ENCODE measurements around the gene STAM2.
"Not testable (repeated sequence)": the region's sequence is repeated elsewhere in the genome, so short reads cannot be mapped to it uniquely, and the experiment has no call there.

STAM2 gene

DNA sequence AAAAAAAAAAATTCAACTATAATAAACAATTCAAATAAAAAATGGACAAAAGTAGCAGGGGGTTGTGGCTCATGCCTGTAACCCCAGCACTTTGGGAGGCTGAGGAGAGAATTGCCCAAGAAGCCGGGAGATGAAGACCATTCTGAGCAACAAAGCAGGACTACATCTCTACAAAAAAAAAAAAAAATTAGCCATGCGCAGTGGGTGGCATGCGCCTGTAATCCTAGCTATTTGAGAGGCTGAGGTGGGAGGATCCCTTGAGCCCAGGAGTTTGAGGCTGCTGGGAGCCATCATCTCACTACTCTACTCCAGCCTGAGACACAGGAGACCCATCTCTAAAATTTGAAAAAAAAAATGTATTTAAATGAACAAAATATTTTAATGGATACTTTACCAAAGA, 72.3 kb downstream of the STAM2 start:
- DNase-seq = no peak

DNA sequence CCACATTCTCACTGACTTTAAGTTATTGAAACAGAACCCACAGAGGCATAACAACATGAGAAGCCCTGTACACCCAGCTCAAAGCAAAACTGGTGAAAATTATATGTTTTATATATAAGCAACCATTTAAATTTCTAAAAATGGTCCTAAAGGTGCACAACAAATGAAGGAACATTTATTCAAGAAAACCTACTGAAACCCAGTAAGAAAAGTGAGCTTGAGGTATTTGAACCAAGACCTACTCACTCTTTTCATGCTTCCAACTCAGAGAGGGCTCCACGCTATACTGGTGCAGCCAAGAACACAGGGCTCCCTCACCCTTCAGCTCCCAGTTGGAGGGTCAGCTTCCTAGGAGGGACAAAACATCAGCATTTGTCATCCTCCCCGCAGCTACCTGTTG, 74.6 kb downstream of the STAM2 start:
- no peak for DNase-seq

DNA sequence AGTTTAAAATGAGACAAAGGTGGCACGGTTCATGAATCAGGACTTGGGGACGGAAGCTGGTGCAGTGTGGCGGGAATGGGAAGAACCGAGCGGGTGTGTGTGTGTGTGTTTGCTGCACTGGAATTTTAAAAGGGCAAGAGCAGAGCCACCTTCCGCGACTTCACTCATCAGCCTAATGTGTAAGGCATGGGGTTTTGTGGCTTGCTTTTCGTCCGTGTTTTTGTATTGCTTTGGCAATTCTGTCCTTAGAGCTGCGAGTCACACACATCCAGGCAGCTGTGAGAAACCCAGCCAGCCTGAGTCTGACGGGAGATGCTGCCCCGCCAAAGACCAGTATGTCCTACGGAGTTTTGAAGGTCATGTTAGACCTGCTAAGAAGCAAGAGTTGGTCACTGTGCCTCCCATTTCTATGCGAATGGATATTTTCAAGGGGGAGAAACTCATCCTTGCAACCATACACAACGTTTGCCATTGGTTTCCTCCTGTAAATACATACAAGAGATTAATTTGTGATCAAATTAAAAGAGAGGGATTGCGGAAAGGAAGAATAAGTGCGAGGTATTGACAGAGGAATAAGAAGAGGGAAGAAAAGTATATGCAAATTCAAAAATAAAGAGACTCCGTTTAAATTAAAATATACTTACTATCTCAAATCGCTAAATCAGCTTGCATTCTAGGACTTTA, 76.1 kb downstream of the STAM2 start:
- DNase-seq = peak in 1 of 5 experiments; percentile 7

DNA sequence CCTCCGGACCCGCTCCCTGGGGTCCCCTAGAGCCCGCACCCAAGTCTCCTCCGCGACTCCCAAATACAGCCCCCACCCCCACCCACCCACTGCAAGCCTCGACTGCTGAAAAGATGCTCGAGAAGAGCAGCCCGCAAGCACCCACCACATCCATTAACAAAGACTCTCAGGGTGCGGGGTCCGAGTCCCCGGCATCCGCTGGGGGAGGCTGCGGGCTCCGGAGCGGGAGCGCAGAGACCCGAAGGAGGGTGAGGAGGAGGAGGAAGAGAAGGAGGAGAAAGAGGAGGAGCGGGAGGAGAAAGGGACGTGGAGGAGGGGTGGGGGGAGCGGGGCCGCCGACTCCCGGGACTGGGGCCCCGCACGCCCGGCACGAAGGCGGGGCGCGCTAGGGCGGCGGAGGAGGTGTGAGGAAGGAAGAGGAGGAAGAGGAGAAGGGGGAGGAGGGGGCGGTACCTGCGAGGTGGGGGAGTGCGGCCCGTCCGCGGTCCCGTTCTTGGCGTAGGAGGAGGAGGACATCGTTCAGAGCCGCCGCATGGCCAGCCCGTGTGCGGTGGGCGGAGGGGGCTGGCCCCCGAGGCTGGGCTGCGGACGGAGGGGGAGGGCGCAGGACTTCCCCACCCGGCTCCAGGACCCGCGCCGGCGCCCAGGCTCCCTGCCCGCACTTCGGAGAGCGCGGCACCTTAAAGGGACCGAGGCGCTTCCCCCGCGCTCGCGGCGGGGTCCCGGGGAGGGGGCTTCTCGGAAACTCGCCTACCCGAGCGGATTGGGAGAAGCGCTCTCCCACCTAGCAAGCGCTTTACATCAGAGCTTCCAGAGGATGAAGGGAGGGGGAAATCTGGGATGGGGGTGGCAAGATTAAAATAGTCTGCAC, 76.8 kb downstream of the STAM2 start, which contains the start of gene CACNB4:
TSS of gene CACNB4 (minus strand) at position 549 of the 871 bp plus-strand sequence.
- DNase-seq = peak in 1 of 5 experiments; percentile 9

DNA sequence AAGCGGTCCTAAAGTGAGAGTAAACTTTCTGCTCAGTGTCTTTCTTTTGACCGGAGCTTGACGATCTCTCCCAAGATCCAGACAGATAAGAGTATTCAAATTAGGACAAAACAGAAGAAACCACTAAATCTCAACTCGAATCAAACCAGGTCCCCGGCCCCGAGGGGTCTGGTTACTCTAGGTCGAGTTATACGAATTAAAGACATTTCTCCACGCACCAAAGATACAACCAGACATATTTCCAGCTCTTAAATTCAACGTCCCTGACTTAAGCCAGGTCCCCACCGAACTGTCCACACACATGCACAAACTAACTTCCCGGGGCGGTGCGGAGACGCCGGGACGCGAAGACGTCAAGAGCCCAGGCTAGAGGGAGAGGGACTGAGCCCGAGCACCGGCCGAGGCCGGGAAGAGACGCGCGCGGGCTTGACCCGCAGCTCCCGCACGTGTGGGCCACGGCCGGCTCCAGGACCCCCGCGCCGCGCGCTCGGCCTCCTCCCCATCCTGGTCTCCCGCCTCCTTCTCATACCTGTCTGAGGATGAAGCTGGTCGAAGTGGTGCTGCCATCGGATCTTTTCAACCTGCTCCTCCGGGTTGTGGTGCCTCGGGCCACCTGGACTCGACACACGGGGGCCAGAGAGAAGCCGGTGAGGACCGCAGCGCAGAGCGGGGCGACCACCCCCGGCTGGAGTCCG, 77.6 kb downstream of the STAM2 start:
- no peak for DNase-seq

DNA sequence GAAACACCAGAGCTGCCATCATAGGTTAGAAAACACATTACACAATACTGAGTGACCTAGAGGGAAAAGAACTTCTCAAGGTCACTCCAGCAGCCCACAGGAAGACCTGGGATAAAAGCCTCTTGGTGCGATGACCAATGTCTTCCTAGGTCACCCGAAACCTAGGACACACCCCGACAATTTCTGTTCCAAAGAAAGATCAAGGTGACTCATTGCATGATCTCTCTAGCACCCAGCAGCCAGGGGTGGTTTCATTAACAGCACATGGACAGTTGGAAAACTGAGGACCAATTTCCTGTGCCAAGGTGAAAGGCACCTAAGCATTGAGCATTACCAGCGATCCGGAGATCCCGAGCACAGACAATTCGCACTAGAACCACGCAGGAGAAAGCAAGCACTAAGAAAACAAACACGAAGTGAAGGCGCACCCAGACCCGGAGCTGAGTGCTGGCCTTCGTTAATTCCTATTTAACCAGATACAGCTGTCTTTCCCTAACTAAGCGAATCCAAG, 78.2 kb downstream of the STAM2 start:
- no peak for DNase-seq

DNA sequence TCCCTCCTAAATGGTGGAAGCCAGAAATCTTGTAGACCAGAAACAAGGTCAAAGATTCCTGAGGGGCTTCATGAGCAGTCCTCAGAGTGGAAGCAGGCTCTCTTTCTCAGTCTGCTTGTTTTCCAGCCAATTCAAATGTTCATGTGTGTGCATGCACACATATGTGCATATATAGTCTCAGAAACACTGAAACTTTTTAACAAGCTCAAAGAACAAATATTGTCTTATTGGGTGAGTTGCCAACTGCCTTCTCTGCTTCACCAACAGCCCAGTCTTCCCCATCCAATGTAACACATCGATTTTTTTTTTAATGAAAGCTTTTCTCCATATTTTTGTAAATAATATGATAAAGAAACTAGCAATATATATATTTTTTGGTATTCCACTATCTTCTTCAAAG, 80.4 kb downstream of the STAM2 start:
- DNase-seq = no peak

DNA sequence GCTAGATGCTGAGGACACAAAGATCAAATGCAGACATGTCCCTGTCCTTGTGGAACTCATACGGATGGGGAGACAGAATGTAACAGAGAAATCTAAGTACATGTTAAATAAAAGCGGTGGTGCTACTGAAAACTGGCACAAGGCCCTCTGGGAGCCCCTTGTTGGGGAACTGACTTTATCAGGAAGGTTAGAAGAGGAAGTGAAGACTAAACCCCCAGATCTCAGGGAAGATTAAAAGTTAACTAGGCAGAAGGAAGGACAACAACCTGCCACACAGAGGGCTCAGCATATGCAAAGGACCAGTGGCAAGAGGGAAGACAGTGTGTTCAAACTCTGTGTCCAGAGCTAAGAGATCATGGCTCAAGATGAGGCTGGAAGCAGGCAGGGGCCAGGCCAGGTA, 81.5 kb downstream of the STAM2 start:
- DNase-seq = no peak

DNA sequence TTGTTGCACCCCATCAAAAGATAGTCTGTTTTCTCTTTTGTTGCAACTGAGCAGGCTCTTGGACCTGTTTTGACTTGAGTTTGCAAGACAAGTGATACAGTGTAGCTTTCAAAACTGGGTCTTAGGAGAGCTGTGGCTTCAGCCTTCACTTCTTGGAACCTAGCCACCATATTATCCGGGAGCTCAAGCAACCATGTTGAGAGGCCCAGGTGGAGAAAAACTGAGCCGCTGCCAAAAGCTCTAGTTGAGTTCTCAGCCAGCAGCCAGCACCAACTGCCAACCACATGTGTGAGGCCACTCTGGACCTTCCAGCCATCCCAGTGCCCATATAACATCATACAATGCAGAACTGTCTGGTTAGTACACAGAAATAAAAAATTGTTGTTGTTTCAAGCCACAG, 82.1 kb downstream of the STAM2 start:
- no peak for DNase-seq

DNA sequence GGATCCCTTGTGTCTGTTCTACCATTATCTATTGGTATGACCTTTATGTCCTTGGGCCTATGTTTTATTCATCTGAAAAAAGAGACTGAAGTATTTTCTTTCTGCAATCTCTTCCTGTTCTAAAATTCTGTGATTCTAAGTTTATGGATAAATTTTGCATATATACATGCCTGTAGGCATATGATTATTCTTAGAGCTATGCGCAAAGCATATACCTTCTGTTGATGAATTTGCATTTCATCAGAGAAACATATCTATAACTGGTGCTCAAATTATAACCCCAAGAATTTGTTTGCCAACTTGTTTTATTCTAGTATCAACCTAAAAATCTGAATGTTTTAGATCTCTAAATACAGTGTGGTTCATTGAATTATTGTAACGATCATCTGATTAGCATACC, 83.5 kb downstream of the STAM2 start:
- no peak for DNase-seq

DNA sequence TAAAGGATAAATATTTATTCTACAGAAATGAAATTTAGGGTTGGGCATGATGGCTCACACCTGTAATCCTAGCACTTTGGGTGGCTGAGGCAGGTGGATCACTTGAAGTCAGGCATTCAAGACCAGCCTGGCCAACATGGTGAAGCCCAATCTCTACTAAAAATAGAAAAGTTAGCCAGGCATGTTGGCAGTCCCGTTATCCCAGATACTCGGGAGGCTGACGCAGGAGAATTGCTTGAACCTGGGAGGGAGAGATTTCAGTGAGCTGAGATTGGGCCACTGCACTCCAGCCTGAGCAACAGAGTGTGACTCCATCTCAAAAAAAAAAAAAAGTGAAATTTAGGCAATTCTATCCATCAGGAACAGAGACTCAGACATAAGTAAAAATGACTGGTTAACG, 84.8 kb downstream of the STAM2 start:
- not testable (repeated sequence) for DNase-seq

DNA sequence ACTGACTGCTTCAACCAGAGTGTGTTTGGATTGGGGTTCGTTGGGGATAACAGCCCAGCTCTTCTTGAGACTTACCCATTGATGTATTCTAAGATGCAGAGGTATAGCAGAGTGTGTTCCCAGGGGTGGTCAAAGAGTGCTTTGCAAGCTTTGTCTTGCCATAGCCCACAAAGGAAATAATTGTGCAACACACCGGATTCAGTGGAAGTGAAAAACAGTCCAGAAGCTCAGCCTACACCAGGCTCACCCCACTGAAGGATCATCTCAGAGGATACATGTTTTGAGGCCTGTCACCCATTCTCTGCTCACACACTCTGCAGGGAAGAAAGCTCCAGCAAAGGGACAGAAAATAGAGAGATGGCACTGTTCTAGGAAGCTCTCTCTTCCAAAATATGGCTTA, 86.3 kb downstream of the STAM2 start:
- DNase-seq = no peak

DNA sequence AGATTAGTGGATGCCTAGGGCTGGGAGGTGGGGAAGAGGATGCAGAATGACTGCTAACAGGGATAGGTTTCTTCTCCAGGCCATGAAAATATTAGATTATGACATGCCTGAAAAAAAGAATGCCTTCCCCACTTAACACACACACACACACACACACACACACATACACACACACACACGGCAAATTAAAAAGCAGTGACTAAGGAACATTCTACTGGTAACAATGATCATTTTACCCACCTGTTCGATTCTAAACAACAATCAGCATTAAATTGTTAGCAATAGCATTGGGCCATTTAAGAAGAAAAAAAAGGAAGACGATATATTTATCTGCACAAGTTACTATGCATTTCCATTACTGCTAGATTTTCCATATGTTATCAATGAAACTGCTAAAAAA, 87.6 kb downstream of the STAM2 start:
- DNase-seq = no peak

DNA sequence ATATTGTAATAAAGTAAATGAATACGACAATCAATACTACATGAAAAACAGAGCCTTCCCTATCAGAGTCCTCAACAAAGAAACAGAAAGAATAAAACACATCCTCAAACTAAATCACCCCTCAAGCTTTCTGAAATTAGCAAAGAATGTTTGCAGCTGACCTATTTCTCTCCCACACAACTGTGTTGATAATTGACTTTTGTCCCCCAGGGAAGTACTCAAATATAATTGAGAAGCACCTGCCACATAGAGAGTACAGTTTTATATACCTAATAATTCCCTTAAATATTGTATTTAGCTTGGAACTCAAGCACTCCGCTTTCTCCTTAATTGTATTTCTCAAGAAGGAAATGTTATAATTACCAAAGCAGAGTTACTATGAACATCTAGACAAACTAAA, 89.3 kb downstream of the STAM2 start:
- DNase-seq = no peak

DNA sequence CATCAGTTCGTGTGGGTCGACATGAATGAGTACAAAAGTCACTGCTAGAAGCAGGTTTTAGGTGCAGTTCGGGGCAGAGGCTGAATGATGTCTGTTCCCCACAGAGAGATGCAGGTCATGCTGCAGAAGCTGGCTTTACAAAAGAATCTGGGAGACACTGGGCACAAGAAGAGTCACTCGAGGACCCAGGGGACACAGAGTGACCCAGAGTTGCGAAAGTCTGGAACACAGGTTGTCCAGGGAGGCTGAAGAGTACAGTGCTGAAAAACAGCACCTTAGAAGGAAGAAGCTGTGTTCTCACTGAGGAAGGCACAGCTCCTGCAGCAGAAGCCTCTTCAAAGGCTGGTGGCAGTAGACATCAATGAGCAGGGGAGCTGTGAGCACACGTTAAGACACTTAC, 91.5 kb downstream of the STAM2 start:
- no peak for DNase-seq

DNA sequence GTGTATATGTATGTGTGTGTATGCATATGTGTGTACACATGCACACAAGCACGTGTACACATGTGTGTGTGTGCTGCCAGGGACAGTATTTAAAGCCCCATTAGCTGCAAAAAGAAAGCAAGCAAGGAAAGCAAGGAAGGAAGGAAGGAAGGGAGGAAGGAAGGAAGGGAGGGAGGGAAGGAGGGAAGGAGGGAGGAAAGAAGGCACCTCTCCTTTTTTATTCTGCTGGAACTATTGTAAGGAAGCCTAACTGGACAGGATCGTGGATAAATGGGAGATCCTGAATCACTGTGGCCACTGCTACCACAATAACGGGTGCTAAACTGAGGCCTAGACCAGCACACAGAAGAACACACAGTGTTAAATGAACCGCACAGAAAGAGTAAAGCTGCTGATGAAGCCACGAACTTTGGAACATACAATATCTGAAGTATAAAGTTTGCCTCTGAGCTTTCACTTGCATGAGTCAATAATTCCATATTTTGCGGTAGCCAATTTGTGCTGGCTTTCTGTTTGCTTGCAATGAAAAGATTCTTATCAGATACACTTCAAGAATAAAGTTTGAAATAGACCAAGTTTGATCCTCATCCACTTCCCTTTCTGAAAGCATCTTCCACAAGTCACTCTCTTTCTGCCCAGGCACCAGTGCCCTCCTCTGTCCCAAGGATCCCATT, 92.2 kb downstream of the STAM2 start:
- DNase-seq = no peak

DNA sequence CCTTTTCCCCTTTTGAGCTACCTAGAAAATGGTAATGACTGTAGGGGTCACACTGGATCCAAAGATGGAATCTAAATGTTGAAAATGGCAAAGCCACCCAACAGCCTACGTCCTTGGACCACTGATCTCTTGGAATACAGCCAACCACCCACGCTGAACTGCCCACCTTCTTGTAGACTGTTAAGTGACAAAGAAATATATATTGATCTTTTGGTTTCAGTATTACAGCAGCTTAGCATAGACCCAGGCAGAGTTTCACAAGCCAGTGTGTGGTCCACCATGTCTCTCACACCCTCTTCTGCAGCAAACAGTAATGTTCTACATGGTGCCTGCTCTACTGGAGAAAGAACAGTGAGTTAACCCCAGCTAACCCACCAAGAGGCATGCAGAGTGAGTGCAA, 96.9 kb downstream of the STAM2 start:
- no peak for DNase-seq

DNA sequence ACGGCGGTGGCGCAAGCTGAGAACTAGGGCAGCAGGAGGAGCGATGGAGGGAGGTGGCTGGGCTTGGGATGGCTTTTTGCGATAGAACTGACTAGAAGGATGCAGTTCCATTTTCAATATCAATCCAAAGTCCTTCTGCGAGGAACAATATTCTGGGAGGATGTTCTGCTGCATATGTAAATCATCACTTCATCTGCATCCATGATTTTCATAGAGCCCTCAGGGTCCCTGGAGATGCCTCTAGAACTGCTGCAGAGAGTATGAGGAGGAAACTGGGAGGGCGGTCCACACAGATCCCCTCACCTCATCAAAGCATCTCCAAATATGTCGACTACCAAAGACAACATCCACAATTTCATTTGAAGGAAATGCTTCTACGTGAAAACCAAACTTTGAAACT, 97.5 kb downstream of the STAM2 start:
- no peak for DNase-seq

DNA sequence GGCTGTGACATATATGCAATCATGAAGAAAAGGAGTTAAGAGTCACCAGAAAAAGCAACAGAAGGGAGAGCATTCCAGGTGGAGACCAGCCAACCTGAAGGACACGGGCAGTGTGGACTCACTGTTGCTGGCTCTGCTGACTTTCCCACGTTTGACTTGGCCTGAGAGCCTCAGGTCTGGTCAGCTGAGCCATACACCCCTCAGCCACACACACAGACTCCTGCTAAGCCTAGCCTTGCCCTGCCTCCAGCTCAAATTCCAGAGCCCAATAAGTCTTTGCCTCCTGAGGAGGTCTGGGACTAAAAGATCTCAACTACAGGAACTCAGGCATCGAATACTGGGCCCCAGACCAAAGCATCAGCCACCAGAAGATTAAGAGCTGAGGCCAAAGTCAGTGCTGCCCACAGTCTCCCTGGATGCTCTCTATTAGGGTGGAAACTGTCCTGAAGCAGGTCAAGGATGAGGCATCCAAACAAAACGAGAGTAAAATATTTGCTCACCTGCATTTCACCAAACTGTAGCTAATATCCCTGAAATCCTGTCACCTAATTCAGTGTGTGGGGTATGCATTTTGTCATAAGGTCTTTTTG, 100.0 kb downstream of the STAM2 start:
- DNase-seq = no peak

DNA sequence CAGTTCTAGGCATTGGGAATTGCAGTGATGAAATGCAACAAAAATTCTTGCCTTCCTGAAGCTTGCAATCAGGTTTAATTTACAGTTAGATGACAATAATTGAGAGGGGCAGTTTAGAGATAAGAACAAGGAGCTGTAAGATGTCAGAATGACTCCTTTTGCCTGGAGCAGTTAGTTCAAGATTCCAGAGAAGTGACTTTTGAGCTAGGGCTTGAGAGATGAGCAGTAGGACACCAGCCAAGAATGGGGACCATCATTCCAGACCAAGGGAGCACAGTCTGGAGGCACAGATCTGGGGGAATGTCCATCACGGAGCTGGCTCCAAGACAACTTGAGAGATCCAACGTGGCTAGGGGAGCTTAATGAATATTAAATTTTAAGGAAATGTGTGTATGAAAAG, 103.6 kb downstream of the STAM2 start:
- no peak for DNase-seq

DNA sequence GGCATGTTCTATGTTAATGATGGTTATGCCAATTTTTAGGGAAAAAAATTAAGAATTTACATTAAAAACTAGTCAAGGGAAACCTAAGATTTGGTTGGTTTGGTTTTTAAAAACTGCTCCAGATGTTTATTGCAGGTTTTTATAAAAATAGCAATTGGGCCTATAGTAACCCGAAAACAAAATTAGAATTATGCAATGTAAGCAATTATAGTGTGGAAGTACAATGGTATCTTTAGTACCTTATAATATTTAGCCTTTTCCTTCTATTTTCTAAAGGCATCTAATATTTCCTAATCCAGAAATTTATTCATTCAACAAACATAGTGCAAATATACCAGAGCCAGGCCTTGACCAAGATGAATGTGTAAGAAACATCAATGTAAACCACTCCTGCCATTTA, 104.0 kb downstream of the STAM2 start:
- no peak for DNase-seq

DNA sequence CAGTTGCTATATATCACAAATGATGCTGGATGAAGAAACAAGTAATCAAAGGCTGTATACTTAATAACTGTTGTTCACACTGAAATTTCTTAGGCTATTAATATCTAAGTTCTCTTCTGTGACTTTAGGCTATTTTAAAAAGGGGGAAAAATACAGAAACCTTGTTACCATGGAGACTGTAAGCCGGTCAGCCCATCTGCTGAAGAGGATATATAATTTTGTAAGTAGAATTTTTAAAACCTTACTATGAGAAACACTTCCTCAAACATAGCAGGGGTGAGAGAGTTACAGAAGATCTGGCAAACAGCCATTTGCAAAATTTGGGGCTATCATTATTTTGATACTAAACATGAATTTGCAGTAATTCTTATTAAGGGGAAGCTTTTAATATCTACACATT, 104.5 kb downstream of the STAM2 start:
- no peak for DNase-seq

Data from T-helper 2 cell (primary cell).